ENCODE results near the gene RRP8. TPM values are rescaled to one million over a fixed set of nuclear protein-coding genes. Genes with fewer than 3 reads are reported as not detected.

Gene RRP8
- total and polyA plus RNA-seq, 2 donors from 2014 or later, result 23.4 to 29.8 TPM

DNA sequence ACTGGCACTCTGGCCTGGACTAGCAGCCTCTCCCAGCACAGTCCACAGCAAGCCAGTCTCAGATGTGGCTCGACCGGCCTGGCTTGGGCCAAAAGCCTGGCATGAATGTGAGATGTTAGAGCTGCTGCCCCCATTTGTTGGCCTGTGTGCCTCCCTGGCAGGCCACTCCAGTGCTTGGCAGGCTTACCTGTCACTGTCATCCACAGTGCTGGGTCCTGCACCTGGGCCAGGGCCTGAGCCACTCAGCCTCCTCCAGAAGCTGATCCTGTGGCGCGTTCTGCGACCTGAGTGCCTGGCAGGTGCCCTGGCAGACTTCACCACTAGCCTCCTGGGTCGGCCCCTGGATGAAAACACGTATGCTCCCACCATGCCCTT is 36.1 kb downstream of the RRP8 start:
- Histone ChIP-seq H3K9ac (ENCODE audit: low read length in 3 of 3) (no peak overlapping the region), H3K36me3 (ENCODE audit: control insufficient read depth in 2 of 3, insufficient read depth in 3 of 3, low read length in 3 of 3) (no peaks in the 10 kb centered on the region), H3K27me3 (ENCODE audit: control insufficient read depth, insufficient read depth, low read length) (no peaks in the 10 kb centered on the region), H3K9me3 (ENCODE audit: control insufficient read depth in 2 of 3, insufficient read depth in 1 of 3, low read length in 3 of 3) (no peaks in the 10 kb centered on the region), H3K4me3 (ENCODE audit: low read length in 3 of 3) (no peak overlapping the region), H3K4me1 (ENCODE audit: control insufficient read depth in 2 of 3, insufficient read depth in 2 of 3, low read depth in 1 of 3, low read length in 3 of 3) (peaks cover 0 to 10% (median 0%) of the 10 kb centered on the region in 3 donors), H3K27ac (ENCODE audit: low read depth in 2 of 2, low read length in 2 of 2) (no peak overlapping the region)
- intact Hi-C loops (cut with DNase I), result no loop called here
- FAIRE-seq (no peak), DNase-seq (no peak)
- TF ChIP-seq, protein P1, sequence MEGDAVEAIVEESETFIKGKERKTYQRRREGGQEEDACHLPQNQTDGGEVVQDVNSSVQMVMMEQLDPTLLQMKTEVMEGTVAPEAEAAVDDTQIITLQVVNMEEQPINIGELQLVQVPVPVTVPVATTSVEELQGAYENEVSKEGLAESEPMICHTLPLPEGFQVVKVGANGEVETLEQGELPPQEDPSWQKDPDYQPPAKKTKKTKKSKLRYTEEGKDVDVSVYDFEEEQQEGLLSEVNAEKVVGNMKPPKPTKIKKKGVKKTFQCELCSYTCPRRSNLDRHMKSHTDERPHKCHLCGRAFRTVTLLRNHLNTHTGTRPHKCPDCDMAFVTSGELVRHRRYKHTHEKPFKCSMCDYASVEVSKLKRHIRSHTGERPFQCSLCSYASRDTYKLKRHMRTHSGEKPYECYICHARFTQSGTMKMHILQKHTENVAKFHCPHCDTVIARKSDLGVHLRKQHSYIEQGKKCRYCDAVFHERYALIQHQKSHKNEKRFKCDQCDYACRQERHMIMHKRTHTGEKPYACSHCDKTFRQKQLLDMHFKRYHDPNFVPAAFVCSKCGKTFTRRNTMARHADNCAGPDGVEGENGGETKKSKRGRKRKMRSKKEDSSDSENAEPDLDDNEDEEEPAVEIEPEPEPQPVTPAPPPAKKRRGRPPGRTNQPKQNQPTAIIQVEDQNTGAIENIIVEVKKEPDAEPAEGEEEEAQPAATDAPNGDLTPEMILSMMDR (IDR thresholded peaks at IDR 0.05; ENCODE audit: borderline replicate concordance, extremely low read depth, insufficient read depth), result no peak

DNA sequence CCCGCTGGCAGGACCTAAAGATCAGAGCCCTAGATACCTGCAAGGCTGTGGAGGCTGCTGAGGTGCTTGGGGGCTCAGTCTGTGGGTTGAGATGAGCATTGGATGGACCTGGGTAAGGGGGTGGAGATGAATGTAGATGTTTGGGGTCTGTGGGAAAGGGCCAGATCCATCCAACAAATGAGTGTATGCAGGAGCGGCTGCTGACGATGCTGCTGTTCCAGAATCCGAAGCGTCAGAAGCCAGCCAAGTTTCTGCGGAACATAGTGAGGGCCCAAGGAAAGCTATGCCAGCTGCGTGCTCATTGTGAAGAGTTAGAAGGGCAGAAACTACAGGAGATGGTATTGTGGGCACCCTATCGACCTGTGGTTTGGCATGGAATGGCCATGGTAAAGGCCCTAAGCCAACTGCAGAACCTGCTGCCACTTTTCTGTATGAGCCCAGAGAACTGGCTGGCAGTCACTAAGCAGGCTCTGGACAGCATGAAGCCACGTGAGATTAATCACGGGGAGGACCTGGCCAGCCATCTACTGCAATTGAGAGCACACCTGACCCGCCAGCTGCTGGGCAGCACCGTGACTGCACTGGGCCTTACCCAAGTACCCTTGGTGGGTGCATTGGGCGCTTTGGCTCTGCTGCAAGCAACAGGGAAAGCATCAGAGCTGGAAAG is 36.6 kb downstream of the RRP8 start:
- TF ChIP-seq, protein P1 (IDR thresholded peaks at IDR 0.05; ENCODE audit: borderline replicate concordance, extremely low read depth, insufficient read depth), result no peak
- no peak for DNase-seq
- Histone ChIP-seq H3K4me3 (ENCODE audit: low read length in 3 of 3) (no peak overlapping the region), H3K27me3 (ENCODE audit: control insufficient read depth, insufficient read depth, low read length) (no peaks in the 10 kb centered on the region), H3K9me3 (ENCODE audit: control insufficient read depth in 2 of 3, insufficient read depth in 1 of 3, low read length in 3 of 3) (no peaks in the 10 kb centered on the region), H3K36me3 (ENCODE audit: control insufficient read depth in 2 of 3, insufficient read depth in 3 of 3, low read length in 3 of 3) (no peaks in the 10 kb centered on the region), H3K4me1 (ENCODE audit: control insufficient read depth in 2 of 3, insufficient read depth in 2 of 3, low read depth in 1 of 3, low read length in 3 of 3) (peaks cover 0 to 10% (median 0%) of the 10 kb centered on the region in 3 donors), H3K27ac (ENCODE audit: low read depth in 2 of 2, low read length in 2 of 2) (no peak overlapping the region), H3K9ac (ENCODE audit: low read length in 3 of 3) (no peak overlapping the region)
- FAIRE-seq, result no peak
- intact Hi-C loops (cut with DNase I), result no loop called here

DNA sequence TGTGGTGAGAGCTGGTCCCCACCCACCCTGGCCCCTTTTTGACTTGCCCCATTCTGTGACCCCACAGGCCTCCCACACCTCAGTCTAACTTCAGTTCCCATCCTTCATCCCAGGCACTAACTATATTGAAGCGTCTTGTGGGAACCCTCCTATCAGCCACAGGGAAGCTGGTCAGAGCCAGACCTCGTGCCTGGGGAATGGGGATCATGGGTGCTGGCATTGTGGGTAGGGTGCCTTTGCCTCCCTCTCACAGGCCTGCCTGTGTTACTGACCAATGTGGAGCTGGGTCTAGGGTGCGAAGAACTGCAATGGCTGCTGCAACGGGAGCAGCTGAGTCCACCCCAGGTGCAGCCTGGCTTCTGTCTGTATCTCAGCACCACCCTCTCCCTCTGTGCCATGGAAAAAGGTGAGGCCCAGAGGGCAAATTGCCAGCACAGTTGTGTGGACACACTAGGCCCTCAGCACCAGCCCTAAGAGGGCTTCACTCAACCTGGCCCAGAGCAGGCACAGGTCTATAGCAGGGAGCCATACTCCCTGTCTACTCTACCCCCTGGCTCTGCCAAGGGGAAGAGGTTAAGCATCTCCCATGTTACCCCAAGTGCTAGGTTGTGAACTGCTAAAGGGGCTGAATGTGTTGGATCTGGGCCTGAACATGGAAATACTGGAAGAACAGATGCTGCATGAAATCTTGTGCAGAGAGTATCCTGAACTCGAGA is 37.3 kb downstream of the RRP8 start:
- no peak for FAIRE-seq
- TF ChIP-seq, protein P1 (IDR thresholded peaks at IDR 0.05; ENCODE audit: borderline replicate concordance, extremely low read depth, insufficient read depth), result no peak

More for the DNA sequence above, 37.3 kb downstream of the RRP8 start:
- Histone ChIP-seq H3K9me3 (ENCODE audit: control insufficient read depth in 2 of 3, insufficient read depth in 1 of 3, low read length in 3 of 3) (no peaks in the 10 kb centered on the region), H3K9ac (ENCODE audit: low read length in 3 of 3) (no peak overlapping the region), H3K36me3 (ENCODE audit: control insufficient read depth in 2 of 3, insufficient read depth in 3 of 3, low read length in 3 of 3) (no peaks in the 10 kb centered on the region), H3K4me3 (ENCODE audit: low read length in 3 of 3) (no peak overlapping the region), H3K27me3 (ENCODE audit: control insufficient read depth, insufficient read depth, low read length) (no peaks in the 10 kb centered on the region), H3K4me1 (ENCODE audit: control insufficient read depth in 2 of 3, insufficient read depth in 2 of 3, low read depth in 1 of 3, low read length in 3 of 3) (peaks cover 0 to 10% (median 0%) of the 10 kb centered on the region in 3 donors), H3K27ac (ENCODE audit: low read depth in 2 of 2, low read length in 2 of 2) (no peak overlapping the region)
- DNase-seq, result no peak
- intact Hi-C loops (cut with DNase I), result no loop called here
